GM21526 (cell line): Measurements from ENCODE around the gene GAS2.

ENCODE experiments used
- ATAC-seq: cut with Tn5 transposase; IDR thresholded peaks from one replicate; pipeline ENCODE4 v1.9.1; 2021; ENCODE audit warnings: moderate library complexity; ENCODE audit not compliant: unreplicated experiment, low FRiP score

The GAS2 gene

DNA sequence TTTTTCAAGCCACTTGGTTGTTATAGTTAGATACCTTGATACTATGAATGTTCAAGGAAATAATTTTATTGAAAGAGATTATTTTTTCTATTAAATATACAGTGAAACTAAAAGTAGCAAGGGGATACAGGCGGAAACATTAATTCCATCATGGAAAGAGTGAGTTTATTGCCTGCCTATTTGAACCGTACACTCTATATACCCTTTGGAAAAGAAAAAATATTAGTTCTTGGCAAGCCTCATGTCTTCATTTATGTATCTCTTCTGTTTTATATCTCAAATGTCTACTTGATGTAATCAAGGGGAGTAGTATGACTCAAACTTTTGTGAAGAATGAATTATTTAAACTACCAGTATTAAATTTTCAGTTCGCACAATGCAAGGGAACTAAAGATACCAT is 54.0 kb downstream of the GAS2 start:
- no peak for ATAC-seq

DNA sequence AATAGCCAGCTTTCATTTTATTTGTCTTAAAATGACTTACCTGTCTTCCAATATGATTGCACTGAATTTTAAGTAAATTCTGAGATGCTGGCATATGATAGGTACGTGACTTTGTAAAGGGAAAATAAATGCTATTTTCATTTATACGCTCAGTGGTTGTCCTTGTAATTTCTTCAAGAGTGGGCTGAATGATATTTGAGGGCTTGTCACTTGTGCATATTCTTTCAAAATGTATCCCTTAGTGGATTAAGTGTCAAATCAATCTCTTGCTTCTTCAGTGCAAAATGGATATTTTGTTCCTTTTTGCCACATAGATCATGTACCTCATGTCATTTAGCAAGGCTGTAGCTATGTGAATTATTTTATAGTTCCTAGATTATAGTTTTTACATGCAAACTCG is 56.9 kb downstream of the GAS2 start:
- no peak for ATAC-seq

- ATAC-seq, result no peak
Measured at GRCh38 chr11:22725079-22725478, 58.7 kb downstream of the GAS2 start.

GRCh38 chr11:22728600-22729389 is 62.4 kb downstream of the GAS2 start:
- no peak for ATAC-seq

GRCh38 chr11:22730319-22730718 is 63.9 kb downstream of the GAS2 start:
- peak; percentile 52 for ATAC-seq

GRCh38 chr11:22732588-22732987 is 66.2 kb downstream of the GAS2 start:
- no peak for ATAC-seq

- ATAC-seq, result no peak
Measured at GRCh38 chr11:22733475-22734248, 67.3 kb downstream of the GAS2 start.

DNA sequence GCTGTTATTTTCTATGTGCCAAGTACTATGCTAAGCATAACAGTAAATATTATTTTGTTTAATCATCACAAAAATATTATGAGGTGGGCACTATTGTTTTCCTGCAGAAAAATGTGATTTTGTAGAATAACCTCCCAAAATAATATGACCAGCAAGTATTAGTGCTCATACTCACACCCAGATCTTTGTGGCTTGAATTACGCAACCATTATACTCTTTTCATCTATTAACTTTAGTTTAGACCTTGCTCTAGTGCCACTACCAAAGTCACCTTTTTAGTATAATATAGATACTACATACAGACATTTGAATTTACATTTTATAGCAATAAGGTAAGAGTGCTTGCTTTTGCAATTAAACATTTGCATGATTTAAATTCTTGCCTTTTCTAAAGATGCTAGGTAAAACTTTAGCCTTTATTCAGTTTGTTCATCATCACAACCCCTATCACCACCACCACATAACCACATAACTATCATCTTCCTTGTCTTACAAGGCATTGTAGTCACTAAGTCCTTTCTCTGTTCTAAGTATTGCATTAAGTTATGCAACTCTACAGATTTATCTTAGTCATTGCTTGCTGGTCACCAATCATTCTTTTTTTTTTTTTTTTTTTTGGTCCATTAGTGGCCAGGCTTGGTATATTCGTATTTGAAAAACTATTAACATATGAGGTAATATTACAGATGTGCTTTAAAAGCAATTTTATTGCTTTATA is 68.4 kb downstream of the GAS2 start:
- ATAC-seq, result no peak

GRCh38 chr11:22742157-22742613 is 75.8 kb downstream of the GAS2 start:
- ATAC-seq, result no peak

- no peak for ATAC-seq
Measured at GRCh38 chr11:22749536-22749935, 83.1 kb downstream of the GAS2 start.

- no peak for ATAC-seq
Measured at GRCh38 chr11:22752908-22753310, 86.5 kb downstream of the GAS2 start.

DNA sequence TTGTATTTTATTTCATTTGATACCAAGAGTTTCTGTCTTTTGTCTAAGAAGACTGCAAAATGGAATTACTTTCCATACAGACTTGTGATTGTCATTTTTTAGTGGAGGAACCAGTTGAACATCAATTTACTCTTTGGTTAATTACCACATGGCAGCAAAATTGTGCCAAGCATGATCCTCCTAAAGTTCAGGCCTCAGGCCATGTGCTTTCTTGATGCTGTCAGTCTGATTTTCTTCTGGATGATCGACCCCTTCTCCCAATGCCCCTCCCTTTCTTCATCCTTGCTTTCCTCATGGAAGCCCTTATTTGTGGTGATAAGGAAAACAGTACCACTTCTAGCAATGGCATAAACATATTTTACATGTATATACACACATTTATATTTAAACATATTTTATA is 87.0 kb downstream of the GAS2 start:
- ATAC-seq, result no peak

DNA sequence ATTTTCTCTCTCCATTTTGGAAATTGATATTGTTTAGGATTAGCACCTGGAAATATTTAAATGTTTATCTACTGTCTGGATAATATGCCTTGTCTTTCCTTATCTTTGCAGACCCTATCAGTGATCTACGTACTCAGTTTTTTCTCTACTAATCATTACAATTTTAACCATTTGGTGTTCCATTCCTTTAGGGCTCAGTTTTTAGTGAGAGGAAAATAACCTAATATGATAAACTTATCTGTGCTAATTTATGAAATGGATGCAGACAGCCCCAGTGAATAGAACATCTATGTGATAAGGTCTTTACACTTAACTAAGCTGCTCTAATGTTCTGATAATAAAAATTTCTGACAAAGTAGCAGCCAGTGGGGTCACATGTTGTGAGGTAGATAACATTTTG is 94.7 kb downstream of the GAS2 start:
- no peak for ATAC-seq

GRCh38 chr11:22763166-22763565 is 96.8 kb downstream of the GAS2 start:
- ATAC-seq, result no peak

DNA sequence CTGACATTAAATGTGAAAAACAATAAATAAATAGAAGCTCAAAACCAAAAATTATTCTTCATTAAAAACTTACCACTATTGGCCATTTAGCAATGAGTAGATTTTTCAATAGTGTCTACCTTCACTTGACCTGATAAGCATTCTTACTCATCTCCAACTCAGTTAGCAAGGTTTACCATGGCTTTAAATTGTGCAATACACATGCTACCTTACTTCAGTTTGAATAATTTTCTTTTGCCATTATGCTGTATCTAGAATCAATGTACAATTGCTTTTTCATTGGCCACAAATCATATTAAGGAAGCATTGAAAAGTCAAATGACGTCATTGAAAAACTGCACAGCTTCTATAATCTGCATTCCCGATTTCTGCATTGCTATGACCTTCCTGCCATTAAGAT is 98.3 kb downstream of the GAS2 start:
- no peak for ATAC-seq

GRCh38 chr11:22768281-22768680 is 101.9 kb downstream of the GAS2 start:
- no peak for ATAC-seq

DNA sequence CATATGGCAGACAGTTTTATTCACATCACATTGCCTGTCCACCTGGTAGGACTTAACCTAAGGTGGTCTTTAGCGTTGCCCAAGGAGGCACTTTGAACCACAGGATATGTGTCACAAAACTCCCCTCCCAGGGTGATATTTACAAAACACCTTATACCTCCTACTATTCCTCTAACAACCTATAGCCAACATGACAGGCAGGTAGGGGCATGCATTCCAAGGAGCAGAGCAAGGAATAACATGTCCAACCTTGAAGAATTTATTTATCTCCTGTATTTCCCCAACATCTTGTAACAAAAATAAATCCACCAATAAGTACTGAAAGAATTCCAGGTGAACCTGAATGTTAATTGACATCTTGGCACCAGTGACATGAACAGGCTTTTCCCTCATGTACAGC is 102.7 kb downstream of the GAS2 start:
- no peak for ATAC-seq

DNA sequence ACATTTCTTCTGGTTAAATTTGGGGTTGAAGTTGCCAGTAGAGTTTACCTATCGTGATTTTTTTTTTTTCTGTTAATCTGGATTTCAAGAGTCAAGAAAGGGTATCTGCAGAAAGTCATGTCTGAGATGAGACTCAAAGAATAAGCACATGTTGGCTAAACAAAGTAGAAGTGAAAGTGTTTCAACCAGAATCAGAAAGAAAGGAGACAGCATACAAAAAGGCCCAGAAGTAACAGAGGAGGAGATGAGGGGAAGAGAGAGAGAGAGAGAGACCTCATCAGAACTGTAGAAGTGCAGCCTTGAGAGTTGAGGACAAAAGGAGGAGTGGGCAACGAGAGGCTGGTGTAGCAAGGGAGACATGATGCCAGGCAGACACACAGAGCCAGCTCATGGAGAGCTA is 108.3 kb downstream of the GAS2 start:
- peak; percentile 80 for ATAC-seq

DNA sequence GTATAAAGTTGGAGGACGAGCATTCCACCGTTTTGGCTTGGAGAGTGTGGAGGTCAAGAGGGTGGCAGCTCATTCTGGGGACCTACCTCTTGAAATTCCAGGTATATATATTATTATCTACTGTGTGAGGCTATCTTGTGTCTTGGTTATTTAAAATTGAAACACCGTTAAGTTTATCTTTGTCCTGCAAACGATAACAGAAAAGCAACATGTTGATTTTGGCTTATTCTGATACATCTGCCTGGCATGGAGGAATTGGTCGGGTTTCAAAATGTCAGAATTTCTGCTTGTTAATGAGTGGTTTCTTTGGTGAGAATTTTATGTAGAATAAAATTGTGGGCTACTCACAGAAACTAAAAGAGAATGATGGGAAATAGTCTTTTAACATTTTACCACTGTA is 108.8 kb downstream of the GAS2 start:
- no peak for ATAC-seq

- no peak for ATAC-seq
Measured at GRCh38 chr11:22778642-22779041, 112.2 kb downstream of the GAS2 start.

GRCh38 chr11:22779850-22780249 is 113.4 kb downstream of the GAS2 start:
- no peak for ATAC-seq
